Hepatocyte (in vitro differentiated cells): ENCODE data around the gene SPATA32. TPM values are rescaled to one million over a fixed set of nuclear protein-coding genes. Genes with fewer than 3 reads are reported as not detected.

Experiments
- DNase-seq: peaks from one replicate; pipeline ENCODE4 v3.0.0-alpha.2; 2016; ENCODE audit warnings: low spot score
- H2AFZ ChIP-seq: fragments of 200-600 bp; sonication (generic); 2 replicates; pipeline ENCODE4 v1.6.0; 2016; ENCODE audit warnings: antibody characterized with exemption, mild to moderate bottlenecking
- H3K27ac ChIP-seq: fragments of 200-600 bp; sonication (generic); 2 replicates; pipeline ENCODE4 v1.5.1; 2016; ENCODE audit warnings: mild to moderate bottlenecking
- H3K27me3 ChIP-seq: fragments of 200-600 bp; sonication (generic); 2 replicates; pipeline ENCODE4 v1.6.1; 2016
- H3K36me3 ChIP-seq: fragments of 200-600 bp; sonication (generic); replicated peaks from 2 replicates; pipeline ENCODE4 v1.5.1; 2016; ENCODE audit warnings: low read depth; ENCODE audit not compliant: insufficient read depth
- H3K4me1 ChIP-seq: fragments of 200-600 bp; sonication (generic); 2 replicates; pipeline ENCODE4 v1.5.1; 2016; ENCODE audit warnings: mild to moderate bottlenecking, moderate library complexity; ENCODE audit not compliant: insufficient read depth
- H3K4me2 ChIP-seq: fragments of 200-600 bp; sonication (generic); 2 replicates; pipeline ENCODE4 v1.6.0; 2016
- H3K4me3 ChIP-seq: fragments of 200-600 bp; sonication (generic); 2 replicates; pipeline ENCODE4 v1.5.1; 2016; ENCODE audit warnings: mild to moderate bottlenecking
- H3K79me2 ChIP-seq: fragments of 200-600 bp; sonication (generic); 2 replicates; pipeline ENCODE4 v1.6.0; 2017; ENCODE audit warnings: mild to moderate bottlenecking
- H3K9me2 ChIP-seq: fragments of 200-600 bp; sonication (generic); replicated peaks from 2 replicates; pipeline ENCODE4 v1.6.0; 2017; ENCODE audit warnings: mild to moderate bottlenecking; ENCODE audit not compliant: insufficient read depth
- H3K9me3 ChIP-seq: fragments of 200-600 bp; sonication (generic); 2 replicates; pipeline ENCODE4 v1.5.1; 2016; ENCODE audit warnings: low read depth, mild to moderate bottlenecking
- H4K20me1 ChIP-seq: fragments of 200-600 bp; sonication (generic); 2 replicates; pipeline ENCODE4 v1.6.0; 2016; ENCODE audit warnings: mild to moderate bottlenecking; ENCODE audit not compliant: insufficient read depth, poor library complexity, severe bottlenecking
- CTCF ChIP-seq: fragments of 200-600 bp; sonication (generic); IDR thresholded peaks from 2 replicates; pipeline ENCODE4 v1.5.1; 2016; ENCODE audit warnings: antibody characterized with exemption, mild to moderate bottlenecking; ENCODE audit not compliant: poor library complexity
- EZH2 ChIP-seq: fragments of 200-600 bp; sonication (generic); IDR thresholded peaks from 2 replicates; pipeline ENCODE4 v1.6.1; 2016; ENCODE audit warnings: antibody characterized with exemption, mild to moderate bottlenecking, borderline replicate concordance
- EZH2phosphoT487 ChIP-seq: fragments of 200-600 bp; sonication (generic); IDR thresholded peaks from one replicate; pipeline ENCODE4 v1.6.1; 2018; ENCODE audit warnings: antibody characterized with exemption, mild to moderate bottlenecking, low read depth, moderate library complexity; ENCODE audit not compliant: unreplicated experiment, severe bottlenecking
- WGBS: methylation state at CpG from one replicate; pipeline ENCODE4 v1.1.6; 2016; ENCODE audit warnings: low lambda C conversion rate; ENCODE audit errors: missing lambda C conversion rate; 5-methylcytosine and 5-hydroxymethylcytosine counted together
- polyA plus RNA-seq: library from polyadenylated mRNA; unstranded; fragments of >200 nt; fragmentation: Nextera tagmentation; extraction: Ambion mirVana; gene quantifications from 2 replicates; pipeline ENCODE4 v1.2.1, GENCODE V29; 2016
- total RNA-seq: library from RNA; depleted of rRNA; stranded (reverse); fragments of >200 nt; gene quantifications from 2 replicates; pipeline ENCODE4 v1.2.3, GENCODE V29; 2014

Gene SPATA32
- total and polyA plus RNA-seq, 2 experiments from 2014 or later, result 0.31 TPM; not detected in 1

GRCh38 chr17:45298546-45299285, 36.8 kb upstream of the SPATA32 start:
- Histone ChIP-seq H4K20me1 (peaks cover 3% of the 10 kb centered on the region), H3K9me2 (no peaks in the 10 kb centered on the region), H3K4me2 (no peak overlapping the region), H3K27me3 (no peaks in the 10 kb centered on the region), H3K4me3 (no peak overlapping the region), H3K9me3 (no peaks in the 10 kb centered on the region), H3K79me2 (peaks cover 65% of the 10 kb centered on the region), H2AFZ (no peak overlapping the region), H3K36me3 (no peaks in the 10 kb centered on the region), H3K27ac (peak overlapping the region; percentile 67), H3K4me1 (peaks cover 31% of the 10 kb centered on the region)
- TF ChIP-seq EZH2phosphoT487, result no peak
- TF ChIP-seq CTCF, result no peak
- TF ChIP-seq EZH2, result no peak
- no peak for DNase-seq
- 87% methylated on average over 8 of the region's 8 CpGs for WGBS

- DNase-seq, result no peak
- 61% methylated on average over 1 of the region's 1 CpG for WGBS
- Histone ChIP-seq H3K27me3 (no peaks in the 10 kb centered on the region), H3K79me2 (peaks cover 64% of the 10 kb centered on the region), H3K9me3 (no peaks in the 10 kb centered on the region), H3K9me2 (no peaks in the 10 kb centered on the region), H2AFZ (no peak overlapping the region), H3K4me2 (no peak overlapping the region), H4K20me1 (peaks cover 10% of the 10 kb centered on the region), H3K36me3 (no peaks in the 10 kb centered on the region), H3K4me3 (no peak overlapping the region), H3K27ac (no peak overlapping the region), H3K4me1 (peaks cover 50% of the 10 kb centered on the region)
- TF ChIP-seq EZH2, result no peak
- no peak for TF ChIP-seq EZH2phosphoT487
- TF ChIP-seq CTCF, result no peak
These were observed 34.9 kb upstream of the SPATA32 start for GRCh38 chr17:45296833-45297124.

- Histone ChIP-seq H3K4me2 (no peak overlapping the region), H3K27me3 (no peaks in the 10 kb centered on the region), H3K79me2 (peaks cover 59% of the 10 kb centered on the region), H3K4me3 (no peak overlapping the region), H3K27ac (no peak overlapping the region), H3K9me3 (no peaks in the 10 kb centered on the region), H3K9me2 (no peaks in the 10 kb centered on the region), H4K20me1 (peaks cover 6% of the 10 kb centered on the region), H3K36me3 (no peaks in the 10 kb centered on the region), H2AFZ (no peak overlapping the region), H3K4me1 (peaks cover 51% of the 10 kb centered on the region)
- no peak for DNase-seq
- 97% methylated on average over 7 of the region's 7 CpGs for WGBS
- TF ChIP-seq EZH2, result no peak
- no peak for TF ChIP-seq CTCF
- no peak for TF ChIP-seq EZH2phosphoT487
These were observed 34.3 kb upstream of the SPATA32 start for GRCh38 chr17:45296003-45296832.
